T-helper 2 cell treated with Interferon-gamma antibody and Interleukin-4, amounts not matched to agents 5 μg/mL and 100 μg/mL, for 36 hours (primary cell): Measurements from ENCODE around the gene ZNF521.

Experiments
- DNase-seq: peaks from one replicate; pipeline ENCODE4 v3.0.0; 2021; ENCODE audit warnings: low spot score
- H3K27ac Mint-ChIP-seq: one replicate; pipeline ENCODE4 v1.8.0; 2021; ENCODE audit warnings: mild to moderate bottlenecking, mixed read lengths
- H3K27me3 Mint-ChIP-seq: one replicate; pipeline ENCODE4 v1.8.0; 2021; ENCODE audit warnings: low read depth, mixed read lengths
- H3K36me3 Mint-ChIP-seq: one replicate; pipeline ENCODE4 v1.8.0; 2021; ENCODE audit warnings: low read depth, mixed read lengths
- H3K4me1 Mint-ChIP-seq: one replicate; pipeline ENCODE4 v1.8.0; 2021; ENCODE audit warnings: low read depth, mixed read lengths
- H3K4me3 Mint-ChIP-seq: one replicate; pipeline ENCODE4 v1.8.0; 2022; ENCODE audit warnings: mild to moderate bottlenecking, moderate library complexity, mixed read lengths
- H3K9me3 Mint-ChIP-seq: one replicate; pipeline ENCODE4 v1.8.0; 2021; ENCODE audit warnings: mixed read lengths

The ZNF521 gene

DNA sequence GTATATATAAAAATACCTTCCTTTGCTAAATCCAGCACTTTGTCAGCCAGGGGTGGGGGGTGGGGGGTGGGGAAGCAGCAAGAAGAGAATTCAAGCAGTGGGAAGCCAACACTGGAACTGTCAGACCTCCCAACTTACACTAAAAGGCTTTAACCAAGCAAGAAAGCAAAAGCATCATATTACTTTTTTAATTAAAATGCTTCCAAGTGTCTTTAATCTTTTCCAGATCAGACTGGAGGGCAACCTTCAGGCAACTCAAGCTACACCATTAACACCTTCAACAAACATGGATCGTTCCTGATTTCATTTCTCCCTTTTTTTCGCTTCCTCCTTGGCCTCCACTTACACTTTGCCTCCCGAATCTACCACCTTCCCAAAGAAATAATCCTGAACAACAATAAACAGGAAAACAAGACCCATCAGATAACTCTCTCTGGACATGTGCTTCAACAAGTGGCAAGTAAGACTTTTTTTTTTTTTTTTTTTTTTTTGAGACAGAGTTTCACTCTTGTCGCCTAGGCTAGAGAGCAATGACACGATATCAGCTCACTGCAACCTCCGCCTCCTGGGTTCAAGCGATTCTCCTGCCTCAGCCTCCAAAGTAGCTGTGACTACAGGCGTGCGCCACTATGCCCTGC lies 35.5 kb downstream of the ZNF521 start:
- no peaks in the 10 kb centered on the region for H3K27me3 Mint-ChIP-seq
- no peaks in the 10 kb centered on the region for H3K4me1 Mint-ChIP-seq
- no peak overlapping the region for H3K27ac Mint-ChIP-seq
- H3K36me3 Mint-ChIP-seq: no peaks in the 10 kb centered on the region
- no peak overlapping the region for H3K4me3 Mint-ChIP-seq
- DNase-seq: no peak
- no peaks in the 10 kb centered on the region for H3K9me3 Mint-ChIP-seq

GRCh38 chr18:25314838-25315190 lies 37.2 kb downstream of the ZNF521 start:
- no peaks in the 10 kb centered on the region for H3K27me3 Mint-ChIP-seq
- no peaks in the 10 kb centered on the region for H3K9me3 Mint-ChIP-seq
- H3K36me3 Mint-ChIP-seq: no peaks in the 10 kb centered on the region
- DNase-seq: no peak
- no peaks in the 10 kb centered on the region for H3K4me1 Mint-ChIP-seq
- H3K4me3 Mint-ChIP-seq: no peak overlapping the region
- H3K27ac Mint-ChIP-seq: no peak overlapping the region

- Mint-ChIP-seq H3K27me3 (no peaks in the 10 kb centered on the region), H3K36me3 (no peaks in the 10 kb centered on the region), H3K27ac (no peak overlapping the region), H3K4me1 (no peaks in the 10 kb centered on the region), H3K4me3 (no peak overlapping the region), H3K9me3 (no peaks in the 10 kb centered on the region)
- DNase-seq: no peak
Measured at GRCh38 chr18:25314151-25314837, 37.7 kb downstream of the ZNF521 start.

DNA sequence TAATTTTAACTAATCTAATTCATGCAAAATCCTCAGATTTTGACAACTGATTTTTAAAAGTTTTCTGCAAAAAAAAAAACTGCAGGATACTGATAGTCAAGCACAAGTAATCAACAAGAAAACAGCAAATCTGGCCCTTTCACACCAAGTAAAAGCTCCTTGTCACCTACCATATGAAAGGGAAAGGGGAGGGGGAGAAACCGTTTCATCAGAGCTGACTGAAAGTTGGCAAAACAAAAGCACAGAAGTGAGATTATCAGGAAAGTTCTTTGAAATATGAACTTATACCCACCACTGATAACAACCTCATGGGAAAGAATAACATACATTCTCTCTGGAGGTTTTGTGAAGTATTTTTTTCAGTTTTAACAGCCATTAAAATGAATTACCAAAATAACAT lies 38.7 kb downstream of the ZNF521 start:
- H3K4me3 Mint-ChIP-seq: no peak overlapping the region
- no peak for DNase-seq
- no peaks in the 10 kb centered on the region for H3K9me3 Mint-ChIP-seq
- no peaks in the 10 kb centered on the region for H3K4me1 Mint-ChIP-seq
- no peaks in the 10 kb centered on the region for H3K36me3 Mint-ChIP-seq
- no peaks in the 10 kb centered on the region for H3K27me3 Mint-ChIP-seq
- H3K27ac Mint-ChIP-seq: no peak overlapping the region

GRCh38 chr18:25310045-25310444 lies 41.9 kb downstream of the ZNF521 start:
- Mint-ChIP-seq H3K27me3 (no peaks in the 10 kb centered on the region), H3K9me3 (no peaks in the 10 kb centered on the region), H3K4me1 (no peaks in the 10 kb centered on the region), H3K27ac (no peak overlapping the region), H3K4me3 (no peak overlapping the region), H3K36me3 (no peaks in the 10 kb centered on the region)
- DNase-seq: no peak

DNA sequence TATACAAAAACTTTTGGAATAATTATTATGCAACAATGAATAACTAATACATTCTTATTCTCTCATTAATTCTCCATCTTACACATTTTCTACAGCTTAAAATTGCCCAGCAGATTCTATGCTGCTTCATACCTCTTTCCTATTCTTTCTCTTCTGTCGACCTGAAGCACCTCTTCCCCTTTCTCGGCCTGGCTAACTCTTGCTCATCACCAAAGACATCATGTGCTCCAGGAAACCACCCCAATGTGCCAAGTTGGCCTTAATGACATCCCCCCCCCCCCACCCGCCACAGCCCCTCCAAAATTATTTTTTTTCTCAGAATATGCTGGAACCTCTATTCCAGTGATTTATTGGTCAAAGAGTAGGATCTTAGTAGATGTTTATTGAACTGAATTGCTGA lies 43.6 kb downstream of the ZNF521 start:
- Mint-ChIP-seq H3K4me3 (no peak overlapping the region), H3K27me3 (no peaks in the 10 kb centered on the region), H3K9me3 (no peaks in the 10 kb centered on the region), H3K27ac (no peak overlapping the region), H3K36me3 (no peaks in the 10 kb centered on the region), H3K4me1 (no peaks in the 10 kb centered on the region)
- DNase-seq: no peak

DNA sequence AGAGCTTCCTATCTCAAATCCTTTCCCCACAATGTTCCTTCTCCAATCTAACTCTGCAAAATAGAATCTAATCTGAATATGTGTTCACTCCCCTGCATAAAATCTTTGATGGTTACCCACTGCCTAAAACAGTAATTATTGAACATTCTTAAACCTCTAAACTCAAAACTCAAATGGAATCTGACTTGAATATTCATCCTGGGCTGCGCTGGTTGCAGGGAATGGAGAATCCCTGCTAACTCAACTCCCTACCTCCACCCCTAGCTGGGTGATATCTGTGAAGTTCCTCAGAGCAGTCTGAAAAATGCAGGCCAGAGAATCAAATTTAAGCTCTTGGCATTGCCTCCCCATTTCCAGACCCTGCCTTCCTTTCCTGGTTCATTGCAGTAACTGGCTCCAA lies 44.8 kb downstream of the ZNF521 start:
- DNase-seq: no peak
- H3K9me3 Mint-ChIP-seq: no peaks in the 10 kb centered on the region
- H3K36me3 Mint-ChIP-seq: no peaks in the 10 kb centered on the region
- no peak overlapping the region for H3K4me3 Mint-ChIP-seq
- H3K4me1 Mint-ChIP-seq: no peaks in the 10 kb centered on the region
- H3K27ac Mint-ChIP-seq: no peak overlapping the region
- H3K27me3 Mint-ChIP-seq: no peaks in the 10 kb centered on the region

- Mint-ChIP-seq H3K36me3 (no peaks in the 10 kb centered on the region), H3K9me3 (no peaks in the 10 kb centered on the region), H3K27ac (no peak overlapping the region)
Measured at GRCh38 chr18:25306671-25307070, 45.3 kb downstream of the ZNF521 start.

GRCh38 chr18:25305584-25305983 lies 46.4 kb downstream of the ZNF521 start:
- DNase-seq: no peak
- H3K9me3 Mint-ChIP-seq: no peaks in the 10 kb centered on the region
- no peaks in the 10 kb centered on the region for H3K27me3 Mint-ChIP-seq
- H3K4me3 Mint-ChIP-seq: no peak overlapping the region
- no peaks in the 10 kb centered on the region for H3K4me1 Mint-ChIP-seq
- no peaks in the 10 kb centered on the region for H3K36me3 Mint-ChIP-seq
- H3K27ac Mint-ChIP-seq: no peak overlapping the region

More at GRCh38 chr18:25306671-25307070, 45.3 kb downstream of the ZNF521 start:
- Mint-ChIP-seq H3K4me1 (no peaks in the 10 kb centered on the region), H3K27me3 (no peaks in the 10 kb centered on the region), H3K4me3 (no peak overlapping the region)
- no peak for DNase-seq

DNA sequence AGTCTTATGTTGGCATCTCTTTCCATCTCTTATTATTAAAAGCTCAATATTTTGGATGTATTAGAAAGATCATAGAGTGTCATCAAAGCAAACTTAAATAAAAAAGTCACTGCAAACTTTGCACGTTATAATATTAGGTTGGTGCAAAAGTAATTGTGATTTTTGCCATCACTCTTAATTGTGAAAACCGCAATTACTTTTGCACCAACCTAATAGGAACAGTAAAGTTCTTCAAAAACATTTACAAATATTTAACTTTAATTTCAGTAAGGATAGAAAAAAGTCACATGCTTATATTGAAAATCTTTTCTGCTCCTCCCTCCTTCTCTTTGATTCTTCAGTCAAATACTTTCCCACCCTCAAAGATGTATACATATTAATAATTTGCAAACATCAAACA lies 51.5 kb downstream of the ZNF521 start:
- no peak overlapping the region for H3K27ac Mint-ChIP-seq
- no peaks in the 10 kb centered on the region for H3K9me3 Mint-ChIP-seq
- H3K36me3 Mint-ChIP-seq: no peaks in the 10 kb centered on the region
- H3K4me1 Mint-ChIP-seq: no peaks in the 10 kb centered on the region
- no peaks in the 10 kb centered on the region for H3K27me3 Mint-ChIP-seq
- no peak overlapping the region for H3K4me3 Mint-ChIP-seq
- no peak for DNase-seq

- H3K9me3 Mint-ChIP-seq: no peaks in the 10 kb centered on the region
- DNase-seq: no peak
Measured at GRCh38 chr18:25299426-25300300, 52.3 kb downstream of the ZNF521 start.

DNA sequence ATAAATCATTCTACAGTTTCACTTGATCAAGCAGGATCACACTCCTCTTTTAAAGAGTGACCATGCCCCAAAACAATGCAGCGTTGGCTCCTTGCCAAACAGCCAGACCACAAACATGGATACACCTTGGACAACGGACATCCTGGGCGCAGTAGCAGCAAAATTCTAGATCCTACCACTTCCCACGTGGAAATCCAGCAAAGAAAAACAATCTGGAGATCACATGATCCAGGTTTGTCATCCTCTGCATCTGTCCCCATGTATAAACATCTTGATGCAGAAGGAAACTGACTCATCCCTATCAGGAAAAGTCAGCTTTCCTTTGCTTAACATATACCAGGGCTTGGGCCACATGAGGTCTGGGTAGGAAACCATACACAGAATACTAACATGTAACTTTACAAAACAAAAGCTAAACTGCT lies 53.1 kb downstream of the ZNF521 start:
- H3K27me3 Mint-ChIP-seq: no peaks in the 10 kb centered on the region
- DNase-seq: no peak
- H3K4me1 Mint-ChIP-seq: no peaks in the 10 kb centered on the region
- H3K4me3 Mint-ChIP-seq: no peak overlapping the region
- no peak overlapping the region for H3K27ac Mint-ChIP-seq
- no peaks in the 10 kb centered on the region for H3K9me3 Mint-ChIP-seq
- H3K36me3 Mint-ChIP-seq: no peaks in the 10 kb centered on the region

More at GRCh38 chr18:25299426-25300300, 52.3 kb downstream of the ZNF521 start:
- no peaks in the 10 kb centered on the region for H3K36me3 Mint-ChIP-seq
- no peak overlapping the region for H3K4me3 Mint-ChIP-seq
- no peaks in the 10 kb centered on the region for H3K4me1 Mint-ChIP-seq
- no peak overlapping the region for H3K27ac Mint-ChIP-seq
- H3K27me3 Mint-ChIP-seq: no peaks in the 10 kb centered on the region

GRCh38 chr18:25295624-25296138 lies 56.3 kb downstream of the ZNF521 start:
- no peak for DNase-seq
- no peaks in the 10 kb centered on the region for H3K36me3 Mint-ChIP-seq
- H3K4me3 Mint-ChIP-seq: no peak overlapping the region
- no peaks in the 10 kb centered on the region for H3K9me3 Mint-ChIP-seq
- no peaks in the 10 kb centered on the region for H3K4me1 Mint-ChIP-seq
- no peak overlapping the region for H3K27ac Mint-ChIP-seq
- no peaks in the 10 kb centered on the region for H3K27me3 Mint-ChIP-seq

- H3K27me3 Mint-ChIP-seq: no peaks in the 10 kb centered on the region
- H3K27ac Mint-ChIP-seq: no peak overlapping the region
- no peaks in the 10 kb centered on the region for H3K4me1 Mint-ChIP-seq
- H3K4me3 Mint-ChIP-seq: no peak overlapping the region
- no peaks in the 10 kb centered on the region for H3K9me3 Mint-ChIP-seq
- no peak for DNase-seq
- H3K36me3 Mint-ChIP-seq: no peaks in the 10 kb centered on the region
Measured at GRCh38 chr18:25291150-25291549, 60.8 kb downstream of the ZNF521 start.
